WTC11 (cell line): Measurements from ENCODE around the gene RGS6. TPM values are rescaled to one million over a fixed set of nuclear protein-coding genes. Genes with fewer than 3 reads are reported as not detected.

Source experiments
- ATAC-seq: fragments of 200-7000 bp; cut with Tn5 transposase; 2 replicates; pipeline ENCODE4 v1.10.0; 2021; ENCODE audit warnings: mild to moderate bottlenecking, moderate library complexity
- CTCF ChIA-PET: fragments of 300-600 bp; sonication (Branson Sonifier 250); formaldehyde crosslinking; loops from one replicate; lab custom pipeline; 2021; ENCODE audit warnings: antibody characterized with exemption; lab: Charles Lee
- POLR2A ChIA-PET: fragments of 350-600 bp; sonication (Branson Sonifier 250); formaldehyde crosslinking; loops from one replicate; lab custom pipeline; 2021; ENCODE audit warnings: antibody characterized with exemption; lab: Charles Lee
- DNase-seq: peaks from one replicate; pipeline ENCODE4 v3.0.0; 2021; ENCODE audit warnings: low spot score
- H3K27ac Mint-ChIP-seq: 2 replicates; pipeline ENCODE4 v1.8.0; 2021; ENCODE audit warnings: mixed read lengths
- H3K27me3 Mint-ChIP-seq: 2 replicates; pipeline ENCODE4 v1.8.0; 2021; ENCODE audit warnings: low read depth, mild to moderate bottlenecking, moderate library complexity, mixed read lengths
- H3K36me3 Mint-ChIP-seq: 2 replicates; pipeline ENCODE4 v1.8.0; 2021; ENCODE audit warnings: mixed read lengths
- H3K4me1 Mint-ChIP-seq: 2 replicates; pipeline ENCODE4 v1.8.0; 2022; ENCODE audit warnings: mixed read lengths
- H3K4me3 Mint-ChIP-seq: 2 replicates; pipeline ENCODE4 v1.8.0; 2021; ENCODE audit warnings: mild to moderate bottlenecking, moderate library complexity, mixed read lengths
- H3K9me3 Mint-ChIP-seq: 2 replicates; pipeline ENCODE4 v1.8.0; 2021; ENCODE audit warnings: mixed read lengths
- ATF1 ChIP-seq: sonication (generic); formaldehyde crosslinking; IDR thresholded peaks from 2 replicates; pipeline ENCODE4 v1.8.1; 2023; ENCODE audit warnings: mild to moderate bottlenecking, moderate library complexity, missing genetic modification reagents
- CREB1 ChIP-seq: sonication (generic); formaldehyde crosslinking; IDR thresholded peaks from 2 replicates; pipeline ENCODE4 v1.8.0; 2023; ENCODE audit warnings: mild to moderate bottlenecking, missing genetic modification reagents
- E2F1 ChIP-seq: sonication (generic); formaldehyde crosslinking; IDR thresholded peaks from 2 replicates; pipeline ENCODE4 v1.8.0; 2022; ENCODE audit warnings: mild to moderate bottlenecking, missing genetic modification reagents
- FOXJ3 ChIP-seq: sonication (generic); formaldehyde crosslinking; IDR thresholded peaks from 2 replicates; pipeline ENCODE4 v1.9.0; 2021; ENCODE audit warnings: missing genetic modification reagents, mild to moderate bottlenecking, borderline replicate concordance
- FOXK1 ChIP-seq: sonication (generic); formaldehyde crosslinking; IDR thresholded peaks from 2 replicates; pipeline ENCODE4 v1.8.0; 2022; ENCODE audit warnings: mild to moderate bottlenecking, moderate library complexity, missing genetic modification reagents
- GTF2I ChIP-seq: fragments of 250-450 bp; sonication (Bioruptor Pico); conservative IDR thresholded peaks from 2 replicates; pipeline ENCODE4 v1.4.0; 2021; ENCODE audit warnings: mild to moderate bottlenecking
- IRF1 ChIP-seq: sonication (generic); formaldehyde crosslinking; IDR thresholded peaks from 2 replicates; pipeline ENCODE4 v1.8.0; 2023; ENCODE audit warnings: missing genetic modification reagents
- IRF2 ChIP-seq: sonication (generic); formaldehyde crosslinking; IDR thresholded peaks from 2 replicates; pipeline ENCODE4 v1.8.0; 2022; ENCODE audit warnings: low read depth, missing genetic modification reagents, borderline replicate concordance
- JUN ChIP-seq: sonication (generic); formaldehyde crosslinking; IDR thresholded peaks from 2 replicates; pipeline ENCODE4 v1.8.0; 2023; ENCODE audit warnings: mild to moderate bottlenecking, missing genetic modification reagents
- KAT7 ChIP-seq: sonication (generic); formaldehyde crosslinking; IDR thresholded peaks from 2 replicates; pipeline ENCODE4 v1.8.1; 2023; ENCODE audit warnings: missing genetic modification reagents, mild to moderate bottlenecking, borderline replicate concordance
- NFE2L1 ChIP-seq: sonication (generic); formaldehyde crosslinking; IDR thresholded peaks from 2 replicates; pipeline ENCODE4 v1.8.1; 2023; ENCODE audit warnings: missing genetic modification reagents
- NFYB ChIP-seq: sonication (generic); formaldehyde crosslinking; conservative IDR thresholded peaks from 2 replicates; pipeline ENCODE4 v1.8.0; 2022; ENCODE audit warnings: low read depth, missing genetic modification reagents
- NR1H2 ChIP-seq: sonication (generic); formaldehyde crosslinking; IDR thresholded peaks from 2 replicates; pipeline ENCODE4 v1.9.0; 2021; ENCODE audit warnings: mild to moderate bottlenecking, moderate library complexity, missing genetic modification reagents
- NR2C2 ChIP-seq: sonication (generic); formaldehyde crosslinking; IDR thresholded peaks from 2 replicates; pipeline ENCODE4 v1.8.0; 2022; ENCODE audit warnings: mild to moderate bottlenecking, missing genetic modification reagents
- OVOL2 ChIP-seq: fragments of 250-450 bp; sonication (Bioruptor Pico); IDR thresholded peaks from 2 replicates; pipeline ENCODE4 v1.9.0; 2021; ENCODE audit warnings: mild to moderate bottlenecking, borderline replicate concordance
- PRRX2 ChIP-seq: fragments of 250-450 bp; sonication (Bioruptor Pico); IDR thresholded peaks from 2 replicates; pipeline ENCODE4 v1.8.0; 2021; ENCODE audit warnings: mild to moderate bottlenecking
- SOX15 ChIP-seq: fragments of 250-450 bp; sonication (Bioruptor Pico); IDR thresholded peaks from 2 replicates; pipeline ENCODE4 v1.9.0; 2021; ENCODE audit warnings: mild to moderate bottlenecking
- SP1 ChIP-seq: sonication (generic); formaldehyde crosslinking; conservative IDR thresholded peaks from 2 replicates; pipeline ENCODE4 v1.8.1; 2022; ENCODE audit warnings: missing genetic modification reagents
- STAT6 ChIP-seq: sonication (generic); formaldehyde crosslinking; conservative IDR thresholded peaks from 2 replicates; pipeline ENCODE4 v1.8.1; 2023; ENCODE audit warnings: mild to moderate bottlenecking, low read depth, missing genetic modification reagents, moderate library complexity
- TEAD1 ChIP-seq: sonication (generic); formaldehyde crosslinking; IDR thresholded peaks from 2 replicates; pipeline ENCODE4 v1.8.0; 2022; ENCODE audit warnings: mild to moderate bottlenecking, missing genetic modification reagents
- TEAD4 ChIP-seq: sonication (generic); formaldehyde crosslinking; IDR thresholded peaks from 2 replicates; pipeline ENCODE4 v1.8.0; 2022; ENCODE audit warnings: mild to moderate bottlenecking, missing genetic modification reagents
- ZNF138 ChIP-seq: sonication (generic); formaldehyde crosslinking; conservative IDR thresholded peaks from 2 replicates; pipeline ENCODE4 v1.8.1; 2022; ENCODE audit warnings: mild to moderate bottlenecking, moderate library complexity, missing genetic modification reagents
- ZNF317 ChIP-seq: sonication (generic); formaldehyde crosslinking; IDR thresholded peaks from 2 replicates; pipeline ENCODE4 v1.8.1; 2023; ENCODE audit warnings: low read depth, mild to moderate bottlenecking, moderate library complexity, missing genetic modification reagents, borderline replicate concordance
- ZNF396 ChIP-seq: fragments of 250-450 bp; sonication (Bioruptor Pico); IDR thresholded peaks from 2 replicates; pipeline ENCODE4 v1.8.0; 2021; ENCODE audit warnings: mild to moderate bottlenecking, moderate library complexity, borderline replicate concordance
- ZNF671 ChIP-seq: fragments of 250-450 bp; sonication (Bioruptor Pico); IDR thresholded peaks from 2 replicates; pipeline ENCODE4 v1.8.0; 2021; ENCODE audit warnings: mild to moderate bottlenecking
- total RNA-seq: library from RNA; stranded (reverse); gene quantifications from 3 replicates; pipeline ENCODE4 v1.2.3, GENCODE V29; 2021
- TF ChIP-seq, protein P1 (sequence below): sonication (generic); formaldehyde crosslinking; IDR thresholded peaks from 2 replicates; pipeline ENCODE4 v1.8.1; 2022; ENCODE audit warnings: missing genetic modification reagents, borderline replicate concordance
- TF ChIP-seq, protein P2 (sequence below): sonication (generic); formaldehyde crosslinking; IDR thresholded peaks from 2 replicates; pipeline ENCODE4 v1.8.0; 2023; ENCODE audit warnings: mild to moderate bottlenecking, missing genetic modification reagents
- TF ChIP-seq, protein P3 (sequence below): fragments of 250-450 bp; sonication (Bioruptor Pico); IDR thresholded peaks from 2 replicates; pipeline ENCODE4 v1.9.0; 2021; ENCODE audit warnings: moderate library complexity, mild to moderate bottlenecking, inconsistent platforms, borderline replicate concordance

RGS6 gene
- total RNA-seq, 1 experiment from 2014 or later = 1.0 TPM

DNA sequence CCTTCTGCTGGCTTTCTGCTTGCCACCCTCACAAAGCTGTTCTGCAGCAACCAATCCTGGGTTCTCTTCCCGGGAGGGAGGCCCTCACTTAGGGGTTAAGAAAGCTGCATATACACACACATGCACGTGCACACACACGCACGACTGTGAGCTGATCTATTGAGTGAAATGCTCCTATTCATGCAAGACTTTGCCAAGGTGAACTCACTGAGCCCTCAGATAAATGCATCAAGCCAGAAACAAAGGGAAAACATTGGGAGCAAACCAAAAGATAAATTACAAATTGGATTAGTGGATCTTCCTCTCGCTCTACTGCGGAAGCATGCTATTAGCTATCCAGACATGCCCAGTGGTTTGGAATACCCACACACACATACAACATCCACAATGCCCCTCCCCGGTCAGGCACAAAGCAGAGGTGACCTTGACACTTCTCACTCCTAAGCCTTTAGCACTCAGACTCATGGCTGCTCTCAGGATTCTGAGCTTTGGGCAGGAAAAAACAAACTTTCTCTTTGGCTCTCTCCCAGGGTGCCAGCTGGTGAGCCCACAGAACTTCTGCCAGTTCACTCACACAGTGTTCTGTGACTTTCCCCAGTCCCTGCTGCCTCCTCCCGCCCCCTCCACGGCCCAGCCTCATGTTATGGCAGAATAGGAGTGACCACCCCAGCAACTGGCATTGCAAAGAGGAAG is 641.6 kb downstream of the RGS6 start:
- no peak overlapping the region for H3K4me3 Mint-ChIP-seq
- TF ChIP-seq, protein P1, sequence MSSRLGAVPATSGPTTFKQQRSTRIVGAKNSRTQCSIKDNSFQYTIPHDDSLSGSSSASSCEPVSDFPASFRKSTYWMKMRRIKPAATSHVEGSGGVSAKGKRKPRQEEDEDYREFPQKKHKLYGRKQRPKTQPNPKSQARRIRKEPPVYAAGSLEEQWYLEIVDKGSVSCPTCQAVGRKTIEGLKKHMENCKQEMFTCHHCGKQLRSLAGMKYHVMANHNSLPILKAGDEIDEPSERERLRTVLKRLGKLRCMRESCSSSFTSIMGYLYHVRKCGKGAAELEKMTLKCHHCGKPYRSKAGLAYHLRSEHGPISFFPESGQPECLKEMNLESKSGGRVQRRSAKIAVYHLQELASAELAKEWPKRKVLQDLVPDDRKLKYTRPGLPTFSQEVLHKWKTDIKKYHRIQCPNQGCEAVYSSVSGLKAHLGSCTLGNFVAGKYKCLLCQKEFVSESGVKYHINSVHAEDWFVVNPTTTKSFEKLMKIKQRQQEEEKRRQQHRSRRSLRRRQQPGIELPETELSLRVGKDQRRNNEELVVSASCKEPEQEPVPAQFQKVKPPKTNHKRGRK (CRISPR knock-in tag) = no peak
- no peak for TF ChIP-seq ZNF317 (CRISPR knock-in tag)
- no peak for TF ChIP-seq ZNF396 (CRISPR knock-in tag)
- no peak for TF ChIP-seq NR1H2
- TF ChIP-seq ZNF671 (CRISPR knock-in tag) = no peak
- TF ChIP-seq NFYB = no peak
- TF ChIP-seq SP1 (CRISPR knock-in tag) = no peak
- TF ChIP-seq NR2C2 (CRISPR knock-in tag) = no peak
- no peak for TF ChIP-seq IRF2 (CRISPR knock-in tag)
- no peak for TF ChIP-seq JUN (CRISPR knock-in tag)
- no peak for TF ChIP-seq NFE2L1 (CRISPR knock-in tag)
- no peak for TF ChIP-seq SOX15 (CRISPR knock-in tag)
- no peak for TF ChIP-seq TEAD1 (CRISPR knock-in tag)
- no peak for TF ChIP-seq CREB1 (CRISPR knock-in tag)
- no peak for TF ChIP-seq IRF1 (CRISPR knock-in tag)
- TF ChIP-seq, protein P2, sequence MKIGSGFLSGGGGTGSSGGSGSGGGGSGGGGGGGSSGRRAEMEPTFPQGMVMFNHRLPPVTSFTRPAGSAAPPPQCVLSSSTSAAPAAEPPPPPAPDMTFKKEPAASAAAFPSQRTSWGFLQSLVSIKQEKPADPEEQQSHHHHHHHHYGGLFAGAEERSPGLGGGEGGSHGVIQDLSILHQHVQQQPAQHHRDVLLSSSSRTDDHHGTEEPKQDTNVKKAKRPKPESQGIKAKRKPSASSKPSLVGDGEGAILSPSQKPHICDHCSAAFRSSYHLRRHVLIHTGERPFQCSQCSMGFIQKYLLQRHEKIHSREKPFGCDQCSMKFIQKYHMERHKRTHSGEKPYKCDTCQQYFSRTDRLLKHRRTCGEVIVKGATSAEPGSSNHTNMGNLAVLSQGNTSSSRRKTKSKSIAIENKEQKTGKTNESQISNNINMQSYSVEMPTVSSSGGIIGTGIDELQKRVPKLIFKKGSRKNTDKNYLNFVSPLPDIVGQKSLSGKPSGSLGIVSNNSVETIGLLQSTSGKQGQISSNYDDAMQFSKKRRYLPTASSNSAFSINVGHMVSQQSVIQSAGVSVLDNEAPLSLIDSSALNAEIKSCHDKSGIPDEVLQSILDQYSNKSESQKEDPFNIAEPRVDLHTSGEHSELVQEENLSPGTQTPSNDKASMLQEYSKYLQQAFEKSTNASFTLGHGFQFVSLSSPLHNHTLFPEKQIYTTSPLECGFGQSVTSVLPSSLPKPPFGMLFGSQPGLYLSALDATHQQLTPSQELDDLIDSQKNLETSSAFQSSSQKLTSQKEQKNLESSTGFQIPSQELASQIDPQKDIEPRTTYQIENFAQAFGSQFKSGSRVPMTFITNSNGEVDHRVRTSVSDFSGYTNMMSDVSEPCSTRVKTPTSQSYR = no peak
- no peak for TF ChIP-seq OVOL2 (CRISPR knock-in tag)
- TF ChIP-seq, protein P3, sequence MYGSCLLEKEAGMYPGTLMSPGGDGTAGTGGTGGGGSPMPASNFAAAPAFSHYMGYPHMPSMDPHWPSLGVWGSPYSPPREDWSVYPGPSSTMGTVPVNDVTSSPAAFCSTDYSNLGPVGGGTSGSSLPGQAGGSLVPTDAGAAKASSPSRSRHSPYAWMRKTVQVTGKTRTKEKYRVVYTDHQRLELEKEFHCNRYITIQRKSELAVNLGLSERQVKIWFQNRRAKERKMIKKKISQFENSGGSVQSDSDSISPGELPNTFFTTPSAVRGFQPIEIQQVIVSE (CRISPR knock-in tag) = no peak
- TF ChIP-seq ATF1 = no peak
- TF ChIP-seq FOXJ3 (CRISPR knock-in tag) = no peak
- H3K36me3 Mint-ChIP-seq = no peaks in the 10 kb centered on the region
- ChIA-PET POLR2A (no interaction called here), CTCF (interaction anchor here (1.4 kb wide), 1 partner anchor 375 kb away, joined by 3 read pairs; no protein-coding TSS in a partner anchor)
- peaks cover 2% of the 10 kb centered on the region; the same call in 1 of the 2 replicates for H3K4me1 Mint-ChIP-seq
- peaks cover 8% of the 10 kb centered on the region for H3K9me3 Mint-ChIP-seq
- no peaks in the 10 kb centered on the region for H3K27me3 Mint-ChIP-seq
- no peak for ATAC-seq
- DNase-seq = no peak
- H3K27ac Mint-ChIP-seq = no peak overlapping the region

DNA sequence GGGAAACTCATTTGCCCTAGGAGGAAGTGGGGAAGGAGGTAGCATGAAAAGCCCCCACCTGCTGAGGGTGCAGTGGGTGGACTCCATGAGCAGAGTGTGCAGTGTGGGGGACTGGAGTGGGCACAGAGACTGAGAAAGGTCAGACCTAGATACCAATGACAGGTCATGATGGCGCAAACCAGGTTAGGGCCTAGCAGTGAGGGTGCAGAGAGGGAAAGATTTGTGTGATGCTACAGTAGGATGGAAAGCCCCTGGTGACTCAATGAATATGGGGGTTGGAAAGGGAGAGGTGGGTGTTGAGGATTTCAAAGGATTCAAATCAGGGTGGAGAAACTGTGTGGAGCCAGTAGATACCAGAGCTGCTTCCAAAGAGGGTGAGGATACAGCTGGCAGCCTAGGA is 642.5 kb downstream of the RGS6 start:
- POLR2A ChIA-PET = no interaction called here
- DNase-seq (no peak), ATAC-seq (no peak)
- no peak overlapping the region for H3K27ac Mint-ChIP-seq
- H3K4me1 Mint-ChIP-seq = peaks cover 2% of the 10 kb centered on the region; the same call in 1 of the 2 replicates
- CTCF ChIA-PET = interaction anchor here (1.4 kb wide), 1 partner anchor 374 kb away, joined by 3 read pairs; no protein-coding TSS in a partner anchor
- peaks cover 8% of the 10 kb centered on the region for H3K9me3 Mint-ChIP-seq
- H3K36me3 Mint-ChIP-seq = no peaks in the 10 kb centered on the region
- H3K4me3 Mint-ChIP-seq = no peak overlapping the region
- H3K27me3 Mint-ChIP-seq = no peaks in the 10 kb centered on the region
- TF ChIP-seq PRRX2 (CRISPR knock-in tag) (no peak), GTF2I (CRISPR knock-in tag) (no peak), TEAD4 (CRISPR knock-in tag) (no peak), STAT6 (CRISPR knock-in tag) (no peak), E2F1 (no peak), ZNF138 (CRISPR knock-in tag) (no peak), FOXK1 (CRISPR knock-in tag) (no peak), IRF2 (CRISPR knock-in tag) (no peak), KAT7 (CRISPR knock-in tag) (no peak)
